ENCODE results near the gene APP.

The APP gene

GRCh38 chr21:25893191-25893590 is 277.4 kb downstream of the APP start:
- intact Hi-C loops (cut with DNase I), result loop anchor here (10.0 kb wide), 1 partner anchor 112 kb away; no protein-coding TSS in a partner anchor
- DNase-seq, result no peak

GRCh38 chr21:25891596-25891995 is 279.0 kb downstream of the APP start:
- no peak for DNase-seq
- intact Hi-C loops (cut with DNase I), result loop anchor here (10.0 kb wide), 1 partner anchor 113 kb away; no protein-coding TSS in a partner anchor

DNA sequence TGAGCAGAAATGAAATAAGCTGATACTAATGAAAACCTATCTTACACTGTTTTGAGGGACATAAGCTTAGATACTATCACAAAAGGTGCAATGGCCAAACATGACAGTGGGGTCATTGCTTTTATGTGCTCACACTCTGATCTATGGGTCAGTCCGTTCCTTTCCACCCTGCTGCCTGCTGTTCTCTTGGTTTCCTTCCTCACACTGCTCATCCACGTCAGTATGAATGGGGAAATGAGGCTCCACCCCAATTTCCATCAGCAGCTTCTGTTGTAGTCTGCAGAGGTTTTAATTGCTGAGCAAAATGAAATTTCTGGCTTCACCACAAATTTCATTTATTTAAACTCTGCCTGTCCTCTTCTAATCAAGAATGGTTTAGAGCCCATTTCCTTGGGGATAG is 280.6 kb downstream of the APP start:
- intact Hi-C loops (cut with DNase I), result loop anchor here (10.0 kb wide), 1 partner anchor 115 kb away; no protein-coding TSS in a partner anchor
- DNase-seq, result no peak

GRCh38 chr21:25888711-25889110 is 281.9 kb downstream of the APP start:
- intact Hi-C loops (cut with DNase I), result no loop called here
- DNase-seq, result no peak

GRCh38 chr21:25887646-25888306 is 282.8 kb downstream of the APP start:
- DNase-seq, result no peak
- intact Hi-C loops (cut with DNase I), result no loop called here

DNA sequence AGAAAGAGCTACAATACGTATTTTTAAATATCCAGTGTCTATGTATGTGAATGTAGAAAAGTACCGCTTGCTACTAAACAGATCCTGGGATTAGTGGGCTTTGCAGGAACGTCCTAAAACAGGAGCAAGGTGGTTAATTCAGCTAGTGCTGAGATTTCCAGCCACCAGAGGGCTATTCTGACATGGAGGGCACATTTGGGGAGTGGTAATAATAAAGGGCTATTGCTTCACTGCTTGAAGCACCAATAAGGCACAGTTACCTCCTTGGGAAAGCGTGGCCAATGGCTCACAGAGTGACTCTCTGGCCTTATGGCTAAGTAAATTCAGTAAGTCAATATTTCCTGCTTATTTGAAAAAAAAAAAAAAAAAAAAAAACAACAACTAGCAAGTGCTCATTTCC is 283.4 kb downstream of the APP start:
- intact Hi-C loops (cut with DNase I), result no loop called here
- DNase-seq, result no peak

DNA sequence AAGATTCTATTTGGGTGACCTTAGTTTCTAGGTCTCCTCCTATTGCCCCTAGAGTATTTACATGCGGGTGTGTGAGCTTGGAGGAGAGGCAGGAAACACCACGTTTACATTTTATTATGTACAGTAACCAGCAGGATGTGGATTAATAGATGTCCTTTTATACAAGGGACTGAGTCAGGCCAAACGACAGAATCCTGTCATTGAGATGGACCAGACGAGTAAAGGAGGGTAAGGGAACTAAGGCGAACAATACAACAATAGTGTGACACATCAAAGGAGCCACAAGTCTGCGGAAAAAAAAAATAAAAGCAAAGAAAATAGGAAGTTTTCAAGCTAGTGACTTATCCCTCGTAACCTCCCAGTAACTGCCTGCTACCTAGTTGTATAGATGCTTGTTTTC is 284.7 kb downstream of the APP start:
- intact Hi-C loops (cut with DNase I), result no loop called here
- DNase-seq, result no peak

- no peak for DNase-seq
- intact Hi-C loops (cut with DNase I), result no loop called here
Measured at GRCh38 chr21:25885405-25885804, 285.2 kb downstream of the APP start.

DNA sequence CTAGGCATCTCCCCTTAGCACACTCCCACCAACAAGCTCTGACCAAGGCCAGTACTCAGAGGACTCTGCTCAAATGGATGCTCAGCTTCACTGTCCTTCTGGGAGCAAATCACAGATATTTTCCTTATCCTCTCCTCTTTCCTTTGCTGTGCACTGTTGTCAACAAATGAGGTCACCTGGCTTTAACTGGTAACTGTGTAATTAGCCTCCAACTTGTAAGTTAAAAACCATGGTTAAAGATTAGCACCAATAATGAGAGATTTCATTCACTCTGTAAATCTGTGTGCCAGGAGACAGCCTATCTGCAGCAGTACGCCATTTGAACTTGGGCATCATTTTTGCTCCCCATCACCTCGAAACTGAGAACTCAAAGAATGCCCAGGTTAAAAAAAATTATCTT is 286.3 kb downstream of the APP start:
- no peak for DNase-seq
- intact Hi-C loops (cut with DNase I), result loop anchor here (5.0 kb wide), 2 partner anchors 288 to 833 kb away; partner anchors contain the start of gene APP

DNA sequence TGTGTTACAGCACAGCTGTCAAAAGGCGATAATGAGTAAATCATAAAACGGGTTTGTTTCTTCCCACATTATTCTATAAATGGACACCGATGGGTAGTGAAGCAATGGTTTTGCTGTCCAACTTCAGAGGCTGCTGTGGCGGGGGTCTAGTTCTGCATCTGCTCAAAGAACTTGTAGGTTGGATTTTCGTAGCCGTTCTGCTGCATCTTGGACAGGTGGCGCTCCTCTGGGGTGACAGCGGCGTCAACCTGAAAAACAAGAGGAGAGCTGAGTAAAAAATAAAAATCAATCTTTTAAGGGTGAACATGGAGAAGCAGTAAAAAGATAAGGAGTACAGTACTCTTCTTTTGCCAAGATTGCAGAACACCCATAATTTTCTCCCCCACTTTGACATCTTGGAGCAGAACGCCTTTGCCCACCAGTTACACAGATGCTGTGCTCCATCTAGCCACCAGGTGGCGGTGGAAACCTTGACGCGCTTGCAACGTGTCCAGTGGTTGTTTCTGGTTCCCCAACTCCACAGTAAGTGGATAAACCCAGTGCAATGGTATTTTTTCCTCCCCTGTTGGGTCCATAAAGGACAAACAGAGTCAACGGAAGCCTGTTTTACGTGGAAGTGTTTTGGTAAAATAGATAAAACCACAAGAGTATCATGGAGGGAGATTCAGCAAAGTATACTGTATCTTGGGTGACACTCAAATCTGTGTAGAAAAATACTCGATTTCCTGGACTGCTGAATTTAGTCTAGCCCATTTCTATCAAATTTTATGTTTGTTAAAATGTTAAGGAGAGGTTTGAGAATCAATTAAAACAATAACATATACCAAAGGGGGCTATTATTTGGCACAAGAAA is 288.8 kb downstream of the APP start:
- intact Hi-C loops (cut with DNase I), result loop anchor here (5.0 kb wide), 2 partner anchors 291 to 836 kb away; partner anchors contain the start of gene APP
- DNase-seq, result peak in 9 of 10 donors; percentile 62 to 96 (median 75)

DNA sequence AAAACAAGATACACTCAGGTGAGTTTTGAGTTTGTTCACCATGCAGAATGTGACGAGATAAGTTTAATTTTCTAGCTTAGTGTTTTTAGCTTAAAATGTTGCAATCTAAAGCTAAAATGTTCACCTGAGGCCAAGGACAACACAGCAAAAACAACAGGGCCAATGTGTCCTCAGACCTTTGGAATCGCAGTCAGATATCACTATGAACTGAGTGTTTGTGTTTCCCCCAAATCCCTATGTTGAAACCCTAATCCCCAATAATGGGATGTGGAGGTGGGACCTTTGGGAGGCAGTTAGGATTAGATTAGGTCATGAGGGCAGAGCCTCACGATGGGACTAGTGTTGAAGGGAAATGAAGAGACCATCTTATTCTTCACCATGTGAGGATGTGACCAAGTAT is 291.4 kb downstream of the APP start:
- DNase-seq, result no peak
- intact Hi-C loops (cut with DNase I), result loop anchor here (10.0 kb wide), 1 partner anchor 84 kb away; no protein-coding TSS in a partner anchor

DNA sequence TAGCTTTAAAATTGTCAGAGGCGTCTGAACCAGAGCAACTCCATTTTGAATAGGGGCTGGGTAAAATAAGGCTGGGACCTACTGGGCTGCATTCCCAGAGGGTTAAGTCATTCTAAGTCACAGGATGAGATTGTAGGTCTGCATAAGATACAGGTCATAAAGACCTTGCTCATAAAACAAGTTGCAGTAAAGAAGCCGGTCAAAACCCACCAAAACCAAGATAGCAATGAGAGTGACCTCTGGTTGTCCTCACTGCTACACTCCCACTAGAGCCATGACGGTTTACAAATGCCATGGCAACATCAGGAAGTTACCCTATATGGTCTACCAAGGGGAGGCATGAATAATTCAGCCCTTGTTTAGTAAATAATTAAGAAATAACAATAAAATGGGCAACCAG is 292.2 kb downstream of the APP start:
- intact Hi-C loops (cut with DNase I), result loop anchor here (10.0 kb wide), 1 partner anchor 84 kb away; no protein-coding TSS in a partner anchor
- DNase-seq, result no peak

DNA sequence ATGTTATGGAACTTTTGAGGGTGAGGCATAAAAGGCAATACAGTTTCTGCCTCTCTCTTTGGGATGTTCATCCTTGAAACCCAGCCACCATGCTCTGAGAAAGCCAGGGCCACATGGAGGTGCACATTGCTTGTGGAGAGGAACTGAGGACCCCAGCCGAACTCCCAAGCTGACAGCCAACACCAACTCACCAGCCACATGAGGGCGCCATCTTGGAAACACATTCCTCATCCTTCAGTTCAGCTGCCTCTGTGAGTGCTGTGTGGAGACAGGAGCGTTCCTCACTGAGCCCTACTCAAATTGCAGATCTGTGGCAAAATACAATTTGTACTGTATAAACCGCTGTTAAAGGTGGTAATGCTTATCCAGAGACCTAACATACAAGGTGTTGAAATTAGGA is 298.3 kb downstream of the APP start:
- no peak for DNase-seq
- intact Hi-C loops (cut with DNase I), result loop anchor here (10.0 kb wide), 1 partner anchor 77 kb away; no protein-coding TSS in a partner anchor

DNA sequence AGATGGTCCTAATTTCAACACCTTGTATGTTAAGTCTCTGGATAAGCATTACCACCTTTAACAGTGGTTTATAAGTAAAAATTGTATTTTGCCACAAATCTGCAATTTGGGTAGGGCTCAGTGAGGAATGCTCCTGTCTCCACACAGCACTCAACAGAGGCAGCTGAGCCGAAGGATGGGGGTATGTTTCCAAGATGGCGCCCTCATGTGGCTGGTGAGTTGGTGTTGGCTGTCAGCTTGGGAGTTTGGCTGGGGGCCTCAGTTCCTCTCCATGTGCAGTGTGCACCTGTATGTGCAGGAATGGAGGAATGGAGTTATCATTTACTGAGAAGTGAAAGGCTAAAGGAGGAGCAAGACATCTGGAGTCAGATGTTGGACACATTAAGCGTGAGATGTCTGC is 299.0 kb downstream of the APP start:
- no peak for DNase-seq
- intact Hi-C loops (cut with DNase I), result loop anchor here (10.0 kb wide), 1 partner anchor 77 kb away; no protein-coding TSS in a partner anchor

DNA sequence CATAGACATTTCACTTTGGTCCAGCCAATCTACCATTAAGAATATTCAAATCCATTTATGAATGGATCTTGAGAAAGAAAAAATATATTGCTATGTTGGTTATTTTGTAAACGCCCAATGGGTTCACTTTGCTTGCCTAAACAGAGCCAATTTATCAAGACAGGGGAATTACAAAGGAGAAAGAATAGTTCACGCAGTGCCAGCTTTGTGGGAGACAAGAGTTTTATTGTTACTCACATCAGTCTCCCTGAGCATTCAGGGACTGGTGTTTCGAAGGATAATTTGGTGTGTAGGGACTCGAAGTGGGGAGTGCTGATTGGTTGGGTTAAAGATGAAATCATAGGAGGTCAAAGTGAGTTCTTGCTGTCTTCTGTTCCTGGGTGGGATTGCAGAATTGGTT is 300.5 kb downstream of the APP start:
- no peak for DNase-seq
- intact Hi-C loops (cut with DNase I), result loop anchor here (10.0 kb wide), 1 partner anchor 75 kb away; no protein-coding TSS in a partner anchor

GRCh38 chr21:25867061-25867460 is 303.5 kb downstream of the APP start:
- no peak for DNase-seq

DNA sequence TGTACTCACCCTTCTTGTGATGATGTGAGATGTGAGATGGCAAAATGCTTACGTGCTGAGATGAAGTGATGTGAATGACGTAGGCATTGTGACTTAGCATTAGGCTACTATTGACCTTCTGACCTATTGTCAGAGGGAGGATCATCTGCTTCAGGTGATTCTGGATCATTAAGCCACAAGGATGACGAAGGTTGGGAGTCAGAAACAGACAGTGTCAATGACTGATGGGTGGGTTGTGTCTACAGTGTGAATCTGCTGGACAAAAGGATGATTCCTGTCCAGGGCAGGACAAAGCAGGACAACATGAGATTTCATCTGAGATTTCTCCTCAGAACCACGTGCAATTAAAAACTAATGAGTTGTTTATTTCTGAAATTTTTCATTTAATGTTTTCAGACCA is 306.8 kb downstream of the APP start:
- intact Hi-C loops (cut with DNase I), result no loop called here
- DNase-seq, result no peak

More at GRCh38 chr21:25867061-25867460, 303.5 kb downstream of the APP start:
- intact Hi-C loops (cut with DNase I), result no loop called here

DNA sequence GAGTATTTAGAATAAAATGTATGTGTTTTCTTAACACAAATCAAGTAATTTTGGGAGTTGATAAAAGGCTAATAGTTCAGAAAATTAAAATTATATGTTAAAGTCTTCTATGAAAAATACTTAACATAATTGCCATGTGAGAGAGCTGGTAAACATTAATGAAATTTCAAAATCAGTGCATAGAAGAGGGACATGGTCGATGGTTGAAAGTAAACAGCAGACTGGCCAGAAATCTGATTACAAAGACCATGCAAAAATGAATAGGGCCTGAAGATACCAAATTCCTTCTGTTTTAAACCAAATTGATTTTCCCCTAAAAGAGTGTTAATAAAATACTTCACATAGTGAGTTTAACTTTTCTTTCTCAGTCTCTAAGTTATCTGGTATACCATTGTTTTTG is 307.5 kb downstream of the APP start:
- no peak for DNase-seq
- intact Hi-C loops (cut with DNase I), result no loop called here

GRCh38 chr21:25862596-25862995 is 308.0 kb downstream of the APP start:
- intact Hi-C loops (cut with DNase I), result no loop called here
- DNase-seq, result no peak

GRCh38 chr21:25862112-25862511 is 308.5 kb downstream of the APP start:
- intact Hi-C loops (cut with DNase I), result no loop called here
- DNase-seq, result no peak

DNA sequence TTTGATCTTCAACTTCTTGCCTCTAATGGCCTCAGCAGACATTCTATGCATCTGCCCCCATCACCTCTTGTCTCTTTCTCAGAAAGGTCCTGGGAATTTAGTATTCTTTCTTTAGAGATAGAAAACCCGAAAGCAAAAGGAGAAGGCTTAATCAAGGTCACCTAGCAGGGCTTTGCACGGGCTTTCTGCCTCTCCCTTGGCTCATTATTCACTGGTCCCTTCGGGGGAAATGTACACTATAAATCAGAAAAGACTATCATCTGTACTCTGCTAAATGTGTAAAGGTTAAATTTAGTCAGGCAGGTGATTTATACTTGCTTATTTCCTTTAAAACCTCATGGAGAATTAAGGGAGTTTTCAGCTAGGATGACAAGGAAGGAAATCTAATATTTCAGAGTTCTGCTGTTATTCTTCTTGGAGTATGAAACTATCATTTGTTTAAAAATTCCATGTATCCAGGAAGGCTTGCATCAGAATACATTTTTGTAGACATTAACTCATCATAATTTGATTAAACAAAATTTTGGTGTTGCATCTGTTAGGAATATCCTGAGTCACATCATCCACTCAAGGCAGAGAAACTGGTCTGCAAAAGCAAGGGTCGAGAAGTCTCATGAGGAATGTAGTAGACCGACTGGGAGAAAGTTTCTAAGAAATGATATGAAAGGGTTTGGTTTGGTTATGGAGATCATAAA is 311.2 kb downstream of the APP start:
- intact Hi-C loops (cut with DNase I), result no loop called here
- no peak for DNase-seq

Measured in posterior cingulate gyrus (tissue), 11 donors.